GM12878 (cell line): ENCODE data around the gene ITGAL. TPM values are rescaled to one million over a fixed set of nuclear protein-coding genes. Genes with fewer than 3 reads are reported as not detected.

Experiments used
- ATAC-seq: fragments of 200-7000 bp; cut with Tn5 transposase; 3 replicates; pipeline ENCODE4 v1.9.1; 2020; ENCODE audit warnings: mild to moderate bottlenecking, moderate library complexity
- BruUV-seq: library from RNA; stranded (reverse); fragments of 400-500 nt; replicated peaks from 2 replicates; lab custom pipeline; 2021; lab: Mats Ljungman, UMichigan
- CTCF ChIA-PET: fragments of 300-600 bp; sonication (Branson Sonifier 250); formaldehyde crosslinking; extraction: SDS; loops from one replicate; lab custom pipeline; 2021; ENCODE audit warnings: inconsistent platforms; lab: Yijun Ruan, JAX
- POLR2A ChIA-PET: fragments of 350-600 bp; formaldehyde crosslinking; extraction: SDS; loops from one replicate; lab custom pipeline; 2021; ENCODE audit warnings: inconsistent platforms; lab: Charles Lee
- RAD21 ChIA-PET: fragments of 300-600 bp; sonication (Branson Sonifier 250); formaldehyde crosslinking; loops from one replicate; lab custom pipeline; 2023; ENCODE audit warnings: antibody characterized with exemption; ENCODE audit not compliant: unreplicated experiment; lab: Charles Lee
- SMC1A ChIA-PET: fragments of 300-600 bp; sonication (Branson Sonifier 250); formaldehyde crosslinking; loops from one replicate; lab custom pipeline; 2023; ENCODE audit not compliant: unreplicated experiment, uncharacterized antibody; lab: Charles Lee
- DNase-seq: peaks from one replicate; pipeline ENCODE4 v3.0.0-alpha.2; 2011; ENCODE audit warnings: low read depth, low spot score
- FAIRE-seq: peaks from 3 replicates; lab custom pipeline; 2011; peaks lifted over from hg19 to GRCh38; lab: Jason Lieb, UNC
- H2AFZ ChIP-seq: 2 replicates; pipeline ENCODE4 v1.6.0; 2011; ENCODE audit warnings: low read depth, low read length, control low read depth; ENCODE audit not compliant: control insufficient read depth
- H3K27ac ChIP-seq: 2 replicates; pipeline ENCODE4 v1.5.1; 2011; ENCODE audit warnings: control low read depth; ENCODE audit not compliant: control insufficient read depth, insufficient read depth
- H3K27me3 ChIP-seq, 2 experiments: replicated peaks in 1 of 2; 2 replicates each; pipeline versions ENCODE4 v1.6.0 to v1.6.1; 2011; ENCODE audit warnings: low read length in 1 of 2; ENCODE audit not compliant: control insufficient read depth in 2 of 2, insufficient read depth in 2 of 2
- H3K36me3 ChIP-seq, 2 experiments: 2 replicates each; pipeline ENCODE4 v1.5.1; 2011; ENCODE audit warnings: low read length in 1 of 2; ENCODE audit not compliant: control insufficient read depth in 2 of 2, insufficient read depth in 2 of 2
- H3K4me1 ChIP-seq: 2 replicates; pipeline ENCODE4 v1.6.1; 2011; ENCODE audit warnings: mild to moderate bottlenecking, low read length, moderate library complexity, mixed read lengths; ENCODE audit not compliant: control insufficient read depth, insufficient read depth
- H3K4me2 ChIP-seq: 2 replicates; pipeline ENCODE4 v1.6.0; 2011; ENCODE audit warnings: control low read depth; ENCODE audit not compliant: control insufficient read depth, insufficient read depth
- H3K4me3 ChIP-seq: fragments of 200-600 bp; sonication (generic); 2 replicates; pipeline ENCODE4 v1.5.1; 2016
- H3K79me2 ChIP-seq: 2 replicates; pipeline ENCODE4 v1.6.0; 2011; ENCODE audit warnings: low read length; ENCODE audit not compliant: control insufficient read depth, insufficient read depth
- H3K9ac ChIP-seq: 2 replicates; pipeline ENCODE4 v1.8.0; 2011; ENCODE audit warnings: low read length, control low read depth, mixed read lengths; ENCODE audit not compliant: control insufficient read depth, insufficient read depth
- H3K9me3 ChIP-seq: replicated peaks from 3 replicates; pipeline ENCODE4 v1.5.1; 2011; ENCODE audit warnings: mild to moderate bottlenecking, low read length; ENCODE audit not compliant: control insufficient read depth, insufficient read depth
- H4K20me1 ChIP-seq: 2 replicates; pipeline ENCODE4 v1.6.0; 2011; ENCODE audit not compliant: control insufficient read depth, insufficient read depth
- BHLHE40 ChIP-seq, 2 experiments: fragments of 450-650 bp in 1 of 2; IDR thresholded peaks; 2 replicates each; pipeline ENCODE4 v1.6.1; 2011 to 2017; ENCODE audit warnings: low read depth in 2 of 2, borderline replicate concordance in 1 of 2, improper control_type of control experiment in 1 of 2, low read length in 1 of 2, mild to moderate bottlenecking in 1 of 2
- CHD1 ChIP-seq: IDR thresholded peaks from 2 replicates; pipeline ENCODE4 v1.6.1; 2012; ENCODE audit warnings: low read depth, low read length, improper control_type of control experiment
- CREM ChIP-seq: IDR thresholded peaks from 2 replicates; pipeline ENCODE4 v1.6.1; 2014; ENCODE audit warnings: antibody characterized with exemption, low read depth
- ETV6 ChIP-seq, 2 experiments: fragments of 450-650 bp in 1 of 2; IDR thresholded peaks in 1 of 2; conservative IDR thresholded peaks in 1 of 2; 2 replicates each; pipeline ENCODE4 v1.6.1; 2014; ENCODE audit warnings: antibody characterized with exemption in 1 of 2, borderline replicate concordance in 1 of 2, low read depth in 1 of 2, mild to moderate bottlenecking in 1 of 2, moderate library complexity in 1 of 2
- MEF2B ChIP-seq: fragments of 450-650 bp; IDR thresholded peaks from 2 replicates; pipeline ENCODE4 v1.6.1; 2018; ENCODE audit warnings: mild to moderate bottlenecking, moderate library complexity; ENCODE audit not compliant: partially characterized antibody, poor library complexity, severe bottlenecking
- NR2C1 ChIP-seq: fragments of 450-650 bp; IDR thresholded peaks from 2 replicates; pipeline ENCODE4 v1.6.1; 2017; ENCODE audit warnings: antibody characterized with exemption, mild to moderate bottlenecking, moderate library complexity
- PAX5 ChIP-seq: IDR thresholded peaks from 2 replicates; pipeline ENCODE4 v1.6.1; 2011; ENCODE audit warnings: low read depth, low read length, borderline replicate concordance
- POLR2A ChIP-seq: IDR thresholded peaks from 2 replicates; pipeline ENCODE4 v1.6.1; 2011; ENCODE audit warnings: low read depth, mild to moderate bottlenecking, low read length
- RAD51 ChIP-seq: fragments of 450-650 bp; IDR thresholded peaks from 2 replicates; pipeline ENCODE4 v1.6.1; 2016; ENCODE audit warnings: moderate library complexity, mild to moderate bottlenecking, inconsistent platforms
- RB1 ChIP-seq: fragments of 450-650 bp; formaldehyde crosslinking; IDR thresholded peaks from 2 replicates; pipeline ENCODE4 v1.6.1; 2017; ENCODE audit warnings: mild to moderate bottlenecking, borderline replicate concordance
- SMAD1 ChIP-seq: fragments of 450-650 bp; IDR thresholded peaks from 2 replicates; pipeline ENCODE4 v1.6.1; 2018; ENCODE audit warnings: mild to moderate bottlenecking, low read depth; ENCODE audit not compliant: partially characterized antibody
- SREBF1 ChIP-seq: IDR thresholded peaks from 2 replicates; pipeline ENCODE4 v1.6.1; 2012; ENCODE audit warnings: mild to moderate bottlenecking, low read length
- TARDBP ChIP-seq: IDR thresholded peaks from 2 replicates; pipeline ENCODE4 v1.6.1; 2016; ENCODE audit warnings: borderline replicate concordance
- ZNF384 ChIP-seq: IDR thresholded peaks from 2 replicates; pipeline ENCODE4 v1.6.1; 2012; ENCODE audit warnings: low read depth, mild to moderate bottlenecking, low read length, improper control_type of control experiment, borderline replicate concordance
- WGBS: methylation state at CpG from one replicate; pipeline ENCODE4 v1.1.6; 2016; ENCODE audit warnings: low lambda C conversion rate; ENCODE audit not compliant: insufficient replicate concordance, insufficient coverage; ENCODE audit errors: missing lambda C conversion rate; 5-methylcytosine and 5-hydroxymethylcytosine counted together
- in situ Hi-C: fragments of 300-500 bp; cut with MboI; formaldehyde crosslinking; loops from 9 replicates; pipeline ENCODE4 v1.14.3; 2018; ENCODE audit warnings: mixed read lengths
- intact Hi-C: fragments of 100-400 bp; cut with micrococcal nuclease; formaldehyde crosslinking; loops from one replicate; pipeline ENCODE4 v1.14.2; 2022; ENCODE audit not compliant: unreplicated experiment
- polyA plus RNA-seq, 11 experiments: library from polyadenylated mRNA; depleted of rRNA in 4 of 11; unstranded in 6 of 11; stranded (reverse) in 5 of 11; fragments of >200 nt; fragmentation: Nextera tagmentation in 4 of 11; fragmentation: Illumina TruSeq in 1 of 11; extraction: Ambion mirVana in 4 of 11; extraction: Trizol in 1 of 11; gene quantifications; 1 replicate in 1 of 11; 2 replicates in 10 of 11; pipeline versions ENCODE4 v1.2.1 to v1.2.3, GENCODE V29; 2011 to 2016; ENCODE audit warnings: inconsistent platforms in 2 of 11, missing spikeins in 2 of 11, low read depth in 1 of 11
- total RNA-seq, 4 experiments: library from RNA; depleted of rRNA in 3 of 4; stranded (reverse); fragments of >200 nt in 3 of 4; fragmentation: Illumina TruSeq in 1 of 4; extraction: Trizol in 1 of 4; gene quantifications; 2 replicates each; pipeline versions ENCODE4 v1.2.1 to v1.2.3, GENCODE V29; 2013 to 2021
- TF ChIP-seq, protein P1 (sequence below): fragments of 450-650 bp; conservative IDR thresholded peaks from 2 replicates; pipeline ENCODE4 v1.6.1; 2017; ENCODE audit warnings: mild to moderate bottlenecking, moderate library complexity
- TF ChIP-seq, protein P2 (sequence below): fragments of 450-650 bp; IDR thresholded peaks from 2 replicates; pipeline ENCODE4 v1.6.1; 2014; ENCODE audit warnings: mild to moderate bottlenecking

The ITGAL gene
- total and polyA plus RNA-seq, 10 of the 15 experiments (the other 5 are each of a cell fraction or from before 2014, with no cell fraction given): 10.7 to 170 (median 96.9) TPM

DNA sequence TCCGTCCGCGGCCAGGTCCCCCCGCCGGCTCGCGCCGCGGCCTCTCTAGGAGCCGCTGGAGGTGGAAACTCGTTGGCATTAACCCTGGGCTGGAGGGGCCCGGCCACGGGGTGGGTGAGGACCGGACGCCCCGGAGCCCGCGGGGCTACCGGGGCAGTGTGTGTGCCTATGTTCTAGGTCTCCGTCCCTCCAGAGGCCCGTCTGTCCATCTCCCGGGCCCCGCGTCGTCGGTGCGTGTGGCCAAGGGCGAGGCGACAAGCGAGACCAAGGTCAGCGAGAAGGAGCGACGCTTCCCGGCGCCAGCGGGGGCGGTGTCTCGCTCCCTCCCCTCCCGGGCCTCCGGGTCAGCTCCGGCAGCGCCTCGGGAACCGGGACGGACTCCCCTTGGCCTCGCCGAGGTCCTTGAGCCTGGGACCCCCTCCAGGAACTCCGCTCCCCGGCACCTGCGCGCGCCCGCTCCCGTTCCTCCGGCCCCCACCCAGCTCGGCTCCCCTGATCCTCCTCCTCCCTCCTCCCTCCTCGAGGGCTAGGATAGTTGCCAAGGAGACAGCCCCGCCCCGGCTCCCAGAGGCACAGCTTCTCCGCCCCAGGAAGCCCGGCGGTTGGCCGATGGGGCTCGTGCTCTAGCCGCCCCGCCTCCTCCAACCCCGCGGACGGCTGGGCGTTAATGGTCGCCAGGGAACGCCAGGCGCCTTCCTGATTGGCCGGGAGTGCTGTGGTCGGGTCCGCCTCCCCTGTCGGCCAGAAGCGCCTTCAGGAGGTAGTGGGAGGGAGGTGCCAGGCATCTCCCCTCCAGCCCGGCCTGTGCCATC is 54.5 kb downstream of the ITGAL start:
- POLR2A ChIA-PET: interaction anchor here (0.6 to 5.6 kb wide), 14 partner anchors 8 to 200 kb away, joined by 3 to 36 read pairs (median 4); partner anchors contain the start of genes DCTPP1 and ZNF688
- Histone ChIP-seq H4K20me1 (no peaks in the 10 kb centered on the region), H3K4me3 (peak overlapping the region; percentile 91), H3K9me3 (no peaks in the 10 kb centered on the region), H2AFZ (peak overlapping the region; percentile 89), H3K36me3 (peaks cover 2 to 6% of the 10 kb centered on the region in 2 experiments; a peak in 2 of 4 replicates), H3K79me2 (no peaks in the 10 kb centered on the region), H3K27ac (peak overlapping the region; percentile 93), H3K9ac (peak overlapping the region; percentile 80), H3K27me3 (no peaks in the 10 kb centered on the region), H3K4me1 (peaks cover 15% of the 10 kb centered on the region), H3K4me2 (peak overlapping the region; percentile 98)
- RAD21 ChIA-PET: interaction anchor here (0.6 to 1.4 kb wide), 14 partner anchors 8 to 108 kb away, joined by 3 to 17 read pairs (median 4); partner anchors contain the start of genes DCTPP1, ITGAL, SEPHS2 and ZNF764
- no TSS peak for BruUV-seq
- under 1% methylated on average over 55 of the region's 79 CpGs for WGBS
- DNase-seq (peak; percentile 89), FAIRE-seq (peak; percentile 97), ATAC-seq (peak; percentile 95)
- CTCF ChIA-PET: interaction anchor here (0.7 to 2.6 kb wide), 9 partner anchors 8 to 167 kb away, joined by 3 to 24 read pairs (median 4); partner anchors contain the start of genes DCTPP1 and ZNF764
- in situ Hi-C loops: no loop called here
- intact Hi-C loops: loop anchor here (1.0 to 2.0 kb wide), 2 partner anchors 55 to 96 kb away; partner anchors contain the start of genes DCTPP1 and ITGAL
- SMC1A ChIA-PET: interaction anchor here (0.9 to 2.0 kb wide), 4 partner anchors 30 to 97 kb away, joined by 4 to 10 read pairs (median 5); partner anchors contain the start of genes DCTPP1 and ITGAL
- no peak for TF ChIP-seq SMAD1
- TF ChIP-seq NR2C1: peak; percentile 64
- TF ChIP-seq BHLHE40 (IDR thresholded peaks at IDR 0.05; ENCODE audit: borderline replicate concordance in 1 of 2, low read depth in 2 of 2, low read length in 1 of 2): peak; percentile 86 to 93
- TF ChIP-seq, protein P1, sequence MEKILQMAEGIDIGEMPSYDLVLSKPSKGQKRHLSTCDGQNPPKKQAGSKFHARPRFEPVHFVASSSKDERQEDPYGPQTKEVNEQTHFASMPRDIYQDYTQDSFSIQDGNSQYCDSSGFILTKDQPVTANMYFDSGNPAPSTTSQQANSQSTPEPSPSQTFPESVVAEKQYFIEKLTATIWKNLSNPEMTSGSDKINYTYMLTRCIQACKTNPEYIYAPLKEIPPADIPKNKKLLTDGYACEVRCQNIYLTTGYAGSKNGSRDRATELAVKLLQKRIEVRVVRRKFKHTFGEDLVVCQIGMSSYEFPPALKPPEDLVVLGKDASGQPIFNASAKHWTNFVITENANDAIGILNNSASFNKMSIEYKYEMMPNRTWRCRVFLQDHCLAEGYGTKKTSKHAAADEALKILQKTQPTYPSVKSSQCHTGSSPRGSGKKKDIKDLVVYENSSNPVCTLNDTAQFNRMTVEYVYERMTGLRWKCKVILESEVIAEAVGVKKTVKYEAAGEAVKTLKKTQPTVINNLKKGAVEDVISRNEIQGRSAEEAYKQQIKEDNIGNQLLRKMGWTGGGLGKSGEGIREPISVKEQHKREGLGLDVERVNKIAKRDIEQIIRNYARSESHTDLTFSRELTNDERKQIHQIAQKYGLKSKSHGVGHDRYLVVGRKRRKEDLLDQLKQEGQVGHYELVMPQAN: peak; percentile 90
- peak; percentile 71; the same call in 1 of the 2 replicates for TF ChIP-seq RB1
- TF ChIP-seq, protein P2, sequence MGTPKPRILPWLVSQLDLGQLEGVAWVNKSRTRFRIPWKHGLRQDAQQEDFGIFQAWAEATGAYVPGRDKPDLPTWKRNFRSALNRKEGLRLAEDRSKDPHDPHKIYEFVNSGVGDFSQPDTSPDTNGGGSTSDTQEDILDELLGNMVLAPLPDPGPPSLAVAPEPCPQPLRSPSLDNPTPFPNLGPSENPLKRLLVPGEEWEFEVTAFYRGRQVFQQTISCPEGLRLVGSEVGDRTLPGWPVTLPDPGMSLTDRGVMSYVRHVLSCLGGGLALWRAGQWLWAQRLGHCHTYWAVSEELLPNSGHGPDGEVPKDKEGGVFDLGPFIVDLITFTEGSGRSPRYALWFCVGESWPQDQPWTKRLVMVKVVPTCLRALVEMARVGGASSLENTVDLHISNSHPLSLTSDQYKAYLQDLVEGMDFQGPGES: no peak
- peak; percentile 86 for TF ChIP-seq TARDBP
- TF ChIP-seq RAD51: no peak; the same call in 1 of the 2 replicates
- TF ChIP-seq SREBF1: 0 out of 2 replicates have a peak, but pooled peaks have one; percentile 23
- peak; percentile 54; the same call in 1 of the 2 replicates for TF ChIP-seq CREM
- no peak for TF ChIP-seq ZNF384
- peak; percentile 46 for TF ChIP-seq MEF2B
- peak; percentile 42; the same call in 1 of the 2 replicates for TF ChIP-seq POLR2A
- peak; percentile 58; the same call in 1 of the 2 replicates for TF ChIP-seq CHD1
- no peak for TF ChIP-seq ETV6 (conservative IDR thresholded peaks at IDR 0.05 in 1 of 2, IDR thresholded peaks at IDR 0.05 in 1 of 2; ENCODE audit: borderline replicate concordance in 1 of 2, low read depth in 1 of 2)
- no peak; the same call in 1 of the 2 replicates for TF ChIP-seq PAX5
